ENCODE data around the gene GLE1.

DNA sequence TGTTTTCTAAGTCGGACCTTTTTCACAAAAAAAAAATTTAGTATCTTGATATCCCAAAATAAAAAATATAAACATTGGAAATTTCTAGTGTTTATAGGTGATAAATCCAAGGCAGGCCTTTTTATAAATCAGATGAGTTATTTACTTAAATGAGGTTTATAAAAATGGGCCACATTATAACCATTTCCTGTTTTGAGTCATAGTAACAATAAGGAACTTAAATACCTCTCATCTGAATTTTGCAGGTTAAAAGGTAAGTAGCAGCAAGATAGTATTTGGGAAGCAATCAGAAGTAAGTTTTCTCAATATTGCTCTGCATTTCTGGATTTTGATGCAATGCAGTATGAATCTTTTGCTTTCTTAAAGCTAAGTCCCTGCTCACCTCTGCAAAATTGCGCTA, 51.8 kb downstream of the GLE1 start:
- TF ChIP-seq, protein P1, sequence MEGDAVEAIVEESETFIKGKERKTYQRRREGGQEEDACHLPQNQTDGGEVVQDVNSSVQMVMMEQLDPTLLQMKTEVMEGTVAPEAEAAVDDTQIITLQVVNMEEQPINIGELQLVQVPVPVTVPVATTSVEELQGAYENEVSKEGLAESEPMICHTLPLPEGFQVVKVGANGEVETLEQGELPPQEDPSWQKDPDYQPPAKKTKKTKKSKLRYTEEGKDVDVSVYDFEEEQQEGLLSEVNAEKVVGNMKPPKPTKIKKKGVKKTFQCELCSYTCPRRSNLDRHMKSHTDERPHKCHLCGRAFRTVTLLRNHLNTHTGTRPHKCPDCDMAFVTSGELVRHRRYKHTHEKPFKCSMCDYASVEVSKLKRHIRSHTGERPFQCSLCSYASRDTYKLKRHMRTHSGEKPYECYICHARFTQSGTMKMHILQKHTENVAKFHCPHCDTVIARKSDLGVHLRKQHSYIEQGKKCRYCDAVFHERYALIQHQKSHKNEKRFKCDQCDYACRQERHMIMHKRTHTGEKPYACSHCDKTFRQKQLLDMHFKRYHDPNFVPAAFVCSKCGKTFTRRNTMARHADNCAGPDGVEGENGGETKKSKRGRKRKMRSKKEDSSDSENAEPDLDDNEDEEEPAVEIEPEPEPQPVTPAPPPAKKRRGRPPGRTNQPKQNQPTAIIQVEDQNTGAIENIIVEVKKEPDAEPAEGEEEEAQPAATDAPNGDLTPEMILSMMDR (IDR thresholded peaks at IDR 0.05; ENCODE audit: poor library complexity): no peak
- TF ChIP-seq EZH2phosphoT487 (IDR thresholded peaks at IDR 0.05; ENCODE audit: low read depth, severe bottlenecking, unreplicated experiment) (no peak), EZH2 (IDR thresholded peaks at IDR 0.05; ENCODE audit: borderline replicate concordance) (no peak)
